NCI-H526 treated with DMSO at 0.1 percent for 48 hours (cell line): ENCODE data around the gene DISC1.
"Not testable (repeated sequence)": the region's sequence is repeated elsewhere in the genome, so short reads cannot be mapped to it uniquely, and the experiment has no call there.

Source experiments
- DNase-seq: peaks from one replicate; lab custom pipeline; 2025; lab: John Stamatoyannopoulos, UW

DISC1 gene

DNA sequence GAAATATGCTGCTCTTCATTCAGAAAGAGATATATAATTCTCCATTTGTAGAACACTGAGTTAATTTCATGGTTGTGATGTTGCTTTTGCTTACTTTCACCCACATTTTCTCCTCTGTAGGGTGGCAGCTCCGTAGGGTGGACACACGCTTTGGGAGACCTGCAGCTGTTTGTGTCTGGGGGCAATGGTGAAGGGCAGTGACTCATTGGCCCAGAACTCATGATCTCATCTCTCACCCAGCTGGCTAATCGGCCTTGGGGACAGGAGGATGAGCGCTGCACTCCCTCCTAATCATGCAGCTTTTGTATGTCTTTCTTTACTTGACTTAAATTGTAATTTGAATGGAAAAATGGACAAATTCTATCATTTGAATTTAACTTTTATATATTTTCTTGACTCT, 9.6 kb downstream of the DISC1 start:
- DNase-seq = no peak

DNA sequence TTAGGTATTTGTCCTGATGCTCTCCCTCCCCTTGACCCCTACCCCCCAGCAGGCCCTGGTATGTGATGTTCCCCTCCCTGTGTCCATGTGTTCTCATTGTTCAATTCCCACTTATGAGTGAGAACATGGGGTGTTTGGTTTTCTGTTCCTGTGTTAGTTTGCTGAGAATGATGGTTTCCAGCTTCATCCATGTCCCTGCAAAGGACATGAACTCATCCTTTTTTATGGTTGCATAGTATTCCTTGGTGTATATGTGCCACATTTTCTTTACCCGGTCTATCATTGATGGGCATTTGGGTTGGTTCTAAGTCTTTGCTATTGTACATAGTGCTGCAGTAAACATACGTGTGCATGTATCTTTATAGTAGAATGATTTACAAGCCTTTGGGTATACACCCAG, 10.3 kb downstream of the DISC1 start:
- DNase-seq = not testable (repeated sequence)

DNA sequence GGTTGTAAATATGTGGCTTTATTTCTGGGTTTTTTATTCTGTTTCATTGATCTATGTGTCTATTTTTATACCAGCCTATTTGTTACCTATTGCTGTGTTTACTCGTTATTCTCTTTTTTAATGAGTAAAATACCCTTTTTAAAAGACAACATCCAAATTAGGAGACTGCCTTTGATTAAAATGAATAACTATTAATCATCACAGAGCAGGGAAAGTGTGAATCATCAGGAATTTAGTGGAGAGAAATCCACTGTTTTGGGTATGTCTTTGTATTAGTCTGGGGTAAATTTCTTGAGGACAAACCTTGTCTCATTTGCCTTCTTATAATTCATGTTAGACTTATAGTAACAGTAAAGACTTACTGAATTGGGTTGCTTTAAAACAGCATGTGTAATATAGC, 12.1 kb downstream of the DISC1 start:
- no peak for DNase-seq

DNA sequence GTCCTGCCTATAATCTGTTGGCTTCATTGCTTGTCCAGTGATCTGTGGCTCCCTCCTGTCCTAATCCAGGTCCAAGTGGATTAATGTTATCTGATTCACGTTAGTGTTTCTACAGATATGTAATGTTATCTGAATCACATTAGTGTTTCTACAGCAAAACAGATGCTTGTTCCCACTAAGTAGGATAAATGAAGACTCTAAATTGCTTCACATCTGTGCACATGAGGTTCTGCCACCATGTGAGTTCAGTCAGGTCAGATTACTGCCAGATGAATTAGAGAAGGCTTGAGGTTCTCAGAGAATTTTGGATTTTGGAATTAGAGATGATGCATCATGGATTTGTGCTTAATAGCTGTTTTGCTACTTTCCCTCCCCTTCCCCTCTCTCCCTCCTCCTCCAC, 13.2 kb downstream of the DISC1 start:
- no peak for DNase-seq

DNA sequence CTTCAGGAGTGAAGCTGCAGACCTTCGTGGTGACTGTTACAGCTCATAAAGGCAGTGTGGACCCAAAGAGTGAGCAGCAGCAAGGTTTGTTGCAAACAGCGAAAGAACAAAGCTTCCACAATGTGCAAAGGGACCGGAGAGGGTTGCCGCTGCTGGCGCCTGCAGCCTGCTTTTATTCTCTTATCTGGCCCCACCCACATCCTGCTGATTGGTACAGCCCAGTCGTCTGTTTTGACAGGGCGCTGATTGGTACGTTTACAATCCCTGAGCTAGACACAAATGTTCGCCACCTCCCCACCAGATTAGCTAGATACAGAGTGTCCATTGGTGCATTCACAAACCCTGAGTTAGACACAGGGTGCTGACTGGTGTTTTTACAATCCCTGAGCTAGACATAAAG, 14.9 kb downstream of the DISC1 start:
- DNase-seq = not testable (repeated sequence)

DNA sequence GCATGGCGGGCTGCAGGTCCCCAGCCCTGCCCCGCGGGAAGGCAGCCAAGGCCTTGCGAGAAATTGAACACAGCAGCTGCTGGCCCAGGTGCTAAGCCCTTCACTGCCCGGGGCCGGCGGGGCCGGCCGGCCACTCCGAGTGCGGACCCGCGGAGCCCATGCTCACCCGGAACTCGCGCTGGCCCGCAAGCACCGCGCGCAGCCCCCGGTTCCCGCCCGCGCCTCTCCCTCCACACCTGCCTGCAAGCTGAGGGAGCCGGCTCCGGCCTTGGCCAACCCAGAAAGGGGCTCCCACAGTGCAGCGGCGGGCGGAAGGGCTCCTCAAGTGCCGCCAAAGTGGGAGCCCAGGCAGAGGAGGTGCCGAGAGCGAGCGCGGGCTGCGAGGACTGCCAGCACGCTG, 15.5 kb downstream of the DISC1 start:
- not testable (repeated sequence) for DNase-seq

DNA sequence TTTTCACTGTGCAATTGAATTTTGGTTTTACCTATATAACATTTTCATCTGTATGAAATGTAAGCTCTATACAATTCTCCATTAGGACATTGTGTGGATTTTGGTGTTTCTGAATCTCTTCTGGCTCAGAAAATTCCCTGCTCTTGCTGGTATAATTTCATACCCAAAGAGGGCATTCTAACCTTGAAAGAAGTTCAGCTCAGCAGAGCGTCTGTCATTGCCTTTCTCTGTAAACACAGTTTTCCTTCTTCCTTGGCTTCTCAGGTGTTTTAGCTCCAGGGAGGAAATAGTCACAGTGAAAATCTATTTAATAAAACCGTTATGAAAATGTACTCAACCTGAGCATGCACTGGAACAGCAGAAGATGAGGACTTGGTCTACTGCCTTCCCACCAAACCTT, 16.0 kb downstream of the DISC1 start:
- no peak for DNase-seq

DNA sequence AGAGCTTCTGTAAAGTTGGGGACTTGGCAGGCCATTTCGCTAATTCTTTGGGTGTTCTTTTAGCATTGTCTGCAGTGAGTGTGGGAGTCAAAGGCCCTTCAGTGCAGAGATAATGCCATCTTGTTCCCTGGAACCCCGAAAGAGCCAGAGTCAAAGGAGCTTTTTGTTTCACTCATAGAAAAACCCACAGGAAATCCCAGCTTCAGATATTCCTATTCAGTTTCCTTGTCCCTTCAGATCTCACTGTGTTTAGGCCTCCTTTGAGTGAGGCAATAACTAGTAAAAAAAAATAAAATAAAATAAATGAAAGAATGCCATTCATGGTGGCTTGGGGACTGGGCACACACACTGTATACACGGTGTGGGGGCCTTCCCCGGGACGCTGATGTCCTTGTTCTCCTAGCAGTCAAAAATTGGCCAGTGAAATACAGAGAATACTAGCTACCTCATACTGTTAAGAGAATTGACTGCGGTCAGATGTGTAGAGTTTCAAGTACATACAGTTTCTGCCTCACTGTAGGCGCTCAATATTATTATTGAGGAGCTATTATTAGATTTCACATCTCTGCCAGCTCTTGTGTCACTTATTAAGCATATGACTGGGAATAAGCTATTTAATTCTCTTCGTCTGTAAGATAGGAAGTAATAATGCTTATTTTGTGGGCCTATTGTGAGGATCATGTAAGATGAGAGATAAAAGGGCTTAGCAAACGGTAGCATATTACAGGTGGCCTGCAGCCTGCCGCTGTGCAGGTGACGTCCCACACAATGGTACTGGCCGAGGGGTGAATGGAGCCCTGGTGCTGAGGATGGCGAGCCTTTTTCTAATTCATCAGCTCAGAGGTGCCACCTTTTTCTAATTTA, 16.7 kb downstream of the DISC1 start:
- no peak for DNase-seq

DNA sequence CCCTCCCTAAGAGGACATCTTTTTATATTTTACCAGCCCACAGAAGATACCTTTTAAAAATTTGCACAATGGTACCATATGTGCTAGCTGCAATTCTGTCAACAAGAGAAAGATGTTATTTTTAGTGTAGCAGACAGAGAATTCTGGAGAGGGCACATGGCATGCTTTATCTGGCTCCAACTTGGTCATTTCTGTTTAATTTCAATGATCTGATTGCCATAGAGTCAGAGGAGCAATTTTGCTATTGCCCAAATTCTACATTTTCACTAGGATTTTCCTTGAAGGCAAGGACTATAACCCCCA, 17.3 kb downstream of the DISC1 start:
- no peak for DNase-seq

DNA sequence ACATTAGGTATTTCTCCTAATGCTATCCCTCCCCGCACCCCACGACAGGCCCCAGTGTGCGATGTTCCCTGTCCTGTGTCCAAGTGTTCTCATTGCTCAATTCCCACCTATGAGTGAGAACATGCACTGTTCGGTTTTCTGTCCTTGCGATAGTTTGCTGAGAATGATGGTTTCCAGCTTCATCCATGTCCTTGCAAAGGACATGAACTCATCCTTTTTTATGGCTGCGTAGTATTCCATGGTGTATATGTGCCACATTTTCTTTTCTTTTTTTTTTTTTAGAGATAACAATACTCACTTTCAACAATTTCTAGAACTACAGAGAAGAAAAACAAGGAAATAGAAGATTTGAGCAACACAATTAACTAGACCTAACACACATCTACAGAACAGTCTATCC, 19.0 kb downstream of the DISC1 start:
- DNase-seq = not testable (repeated sequence)

DNA sequence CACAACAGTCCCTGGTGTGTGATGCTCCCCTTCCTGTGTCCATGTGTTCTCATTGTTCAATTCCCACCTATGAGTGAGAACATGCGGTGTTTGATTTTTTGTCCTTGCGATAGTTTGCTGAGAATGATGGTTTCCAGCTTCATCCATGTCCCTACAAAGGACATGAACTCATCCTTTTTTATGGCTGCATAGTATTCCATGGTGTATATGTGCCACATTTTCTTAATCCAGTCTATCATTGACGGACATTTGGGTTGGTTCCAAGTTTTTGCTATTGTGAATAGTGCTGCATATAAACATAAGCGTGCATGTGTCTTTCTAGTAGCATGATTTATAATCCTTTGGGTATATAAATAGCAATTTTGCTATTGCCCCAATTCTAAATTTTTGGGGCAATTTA, 19.6 kb downstream of the DISC1 start:
- not testable (repeated sequence) for DNase-seq

DNA sequence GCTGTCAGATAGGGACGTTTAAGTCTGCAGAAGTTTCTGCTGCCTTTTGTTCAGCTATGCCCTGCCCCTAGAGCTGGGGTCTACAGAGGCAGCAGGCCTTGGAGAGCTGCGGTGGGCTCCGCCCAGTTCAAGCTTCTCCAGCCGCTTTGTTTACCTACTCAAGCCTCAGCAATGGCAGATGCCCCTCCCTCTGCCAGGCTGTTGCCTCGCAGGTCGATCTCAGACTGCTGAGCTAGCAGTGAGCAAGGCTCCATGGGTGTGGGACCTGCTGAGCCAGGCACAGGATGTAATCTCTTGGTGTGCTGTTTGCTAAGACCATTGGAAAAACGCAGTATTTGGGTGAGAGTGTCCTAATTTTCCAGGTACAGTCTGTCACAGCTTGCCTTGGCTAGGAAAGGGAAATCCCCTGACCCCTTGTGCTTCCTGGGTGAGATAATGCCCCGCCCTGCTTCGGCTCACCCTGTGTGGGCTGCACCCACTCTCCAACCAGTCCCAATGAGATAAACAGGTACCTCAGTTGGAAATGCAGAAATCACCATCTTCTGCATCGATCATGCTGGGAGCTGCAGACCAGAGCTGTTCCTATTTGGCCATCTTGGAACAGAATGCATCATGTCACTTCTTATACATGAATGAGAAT, 25.2 kb downstream of the DISC1 start:
- DNase-seq = not testable (repeated sequence)

DNA sequence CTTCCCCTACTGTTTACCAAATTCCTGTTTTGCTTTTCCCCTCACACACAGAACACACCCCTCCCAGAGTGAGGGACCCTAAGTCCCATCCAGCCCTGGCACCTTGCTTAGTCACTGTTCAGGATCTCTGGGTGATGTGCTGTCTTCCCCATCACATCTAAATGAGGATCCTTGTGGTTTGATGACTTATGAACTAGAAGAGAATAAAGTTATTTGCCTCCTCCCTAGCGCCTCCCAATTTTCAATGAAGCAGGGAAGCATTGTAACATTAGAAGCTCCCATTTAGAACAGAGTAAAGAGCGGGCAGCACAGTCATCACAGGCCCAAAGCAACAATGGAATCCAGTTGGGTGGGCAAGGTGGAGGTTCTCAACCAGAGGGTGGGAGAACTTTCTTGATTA, 27.0 kb downstream of the DISC1 start:
- DNase-seq = no peak

DNA sequence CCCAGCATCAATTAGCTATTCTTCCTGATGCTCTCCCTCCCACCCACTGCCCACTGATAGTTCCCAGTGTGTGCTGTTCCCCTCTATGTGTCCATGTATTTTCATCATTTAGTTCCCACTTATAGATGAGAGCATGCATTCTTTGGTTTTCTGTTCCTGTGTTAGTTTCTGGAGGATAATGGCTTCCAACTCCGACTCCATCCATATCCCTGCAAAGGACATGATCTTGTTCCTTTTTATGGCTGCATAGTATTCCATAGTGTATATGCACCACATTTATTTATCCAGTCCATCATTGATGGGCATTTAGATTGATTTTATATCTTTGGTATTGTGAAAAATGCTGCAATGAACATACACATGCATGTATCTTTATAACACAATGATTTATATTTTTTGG, 30.2 kb downstream of the DISC1 start:
- DNase-seq = no peak

DNA sequence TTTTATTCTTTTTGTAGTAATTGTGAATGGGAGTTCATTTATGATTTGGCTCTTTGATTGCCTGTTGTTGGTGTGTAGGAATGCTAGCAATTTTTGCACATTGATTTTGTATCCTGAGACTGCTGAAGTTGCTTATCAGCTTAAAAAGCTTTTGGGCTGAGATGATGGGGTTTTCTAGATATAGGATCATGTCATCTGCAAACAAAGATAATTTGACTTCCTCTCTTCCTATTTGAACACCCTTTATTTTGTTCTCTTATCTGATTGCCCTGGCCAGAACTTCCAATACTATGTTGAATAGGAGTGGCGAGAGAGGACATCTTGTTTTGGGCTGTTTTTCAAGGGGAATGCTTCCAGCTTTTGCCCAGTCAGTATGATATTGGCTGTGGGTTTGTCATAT, 31.6 kb downstream of the DISC1 start:
- DNase-seq = not testable (repeated sequence)

DNA sequence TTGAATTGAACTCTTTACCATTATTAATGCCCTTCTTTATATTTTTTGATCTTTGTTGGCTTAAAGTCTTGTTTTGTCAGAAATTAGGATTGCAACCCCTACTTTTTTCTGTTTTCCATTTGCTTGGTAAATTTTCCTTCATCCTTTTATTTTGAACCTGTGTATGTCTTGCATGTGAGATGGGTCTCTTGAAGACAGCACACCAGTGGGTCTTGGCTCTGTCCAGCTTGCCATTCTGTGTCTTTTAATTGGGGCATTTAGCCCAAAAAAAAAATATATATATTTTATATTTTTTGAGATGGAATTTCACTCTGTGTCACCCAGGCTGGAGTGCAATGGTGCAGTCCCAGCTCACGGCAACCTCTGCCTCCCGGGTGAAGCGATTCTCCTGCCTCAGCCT, 33.6 kb downstream of the DISC1 start:
- no peak for DNase-seq

DNA sequence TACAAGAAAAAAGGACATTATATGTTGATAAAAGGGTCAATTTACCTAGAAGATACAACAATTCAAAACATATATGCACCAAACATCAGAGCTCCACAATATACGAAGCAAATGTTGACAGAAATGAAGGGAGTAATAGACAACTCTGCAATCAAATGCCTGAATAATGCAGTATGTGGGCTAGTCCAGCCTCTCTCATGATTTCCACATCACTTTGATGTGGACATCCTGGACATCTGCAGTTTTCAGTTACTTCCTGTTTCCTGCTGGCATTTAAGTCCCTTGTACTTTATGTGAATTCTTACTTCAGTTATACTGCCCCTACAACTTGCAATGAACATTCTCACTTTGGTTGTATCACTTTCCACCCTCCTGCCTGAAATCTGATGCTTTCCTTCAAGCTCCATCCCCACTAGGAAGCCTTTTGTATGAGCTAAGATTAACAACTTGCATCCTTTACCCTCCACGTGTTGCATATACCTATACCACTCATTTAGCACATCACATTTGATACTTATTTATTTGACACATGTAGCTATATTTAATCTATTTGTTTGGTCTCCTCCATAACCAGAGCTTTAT, 36.7 kb downstream of the DISC1 start:
- DNase-seq = no peak

DNA sequence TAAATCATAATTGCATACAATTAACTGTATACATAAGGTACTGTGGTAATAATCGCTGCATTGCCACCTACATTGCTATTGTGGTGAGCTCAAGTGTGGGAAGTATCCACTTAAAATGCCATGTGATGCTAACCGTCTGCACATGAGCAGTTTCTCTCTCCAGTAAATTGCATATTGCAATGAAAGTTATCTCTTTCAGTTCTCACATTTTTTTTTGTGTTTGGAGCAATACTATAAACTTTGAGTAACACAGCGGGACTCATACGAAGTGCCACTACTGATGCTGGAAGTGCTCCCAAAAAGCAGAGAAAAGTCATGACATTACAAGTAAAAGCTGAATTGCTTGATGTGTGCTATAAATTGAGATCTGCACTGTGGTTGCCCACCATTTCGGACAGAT, 38.5 kb downstream of the DISC1 start:
- DNase-seq = no peak

DNA sequence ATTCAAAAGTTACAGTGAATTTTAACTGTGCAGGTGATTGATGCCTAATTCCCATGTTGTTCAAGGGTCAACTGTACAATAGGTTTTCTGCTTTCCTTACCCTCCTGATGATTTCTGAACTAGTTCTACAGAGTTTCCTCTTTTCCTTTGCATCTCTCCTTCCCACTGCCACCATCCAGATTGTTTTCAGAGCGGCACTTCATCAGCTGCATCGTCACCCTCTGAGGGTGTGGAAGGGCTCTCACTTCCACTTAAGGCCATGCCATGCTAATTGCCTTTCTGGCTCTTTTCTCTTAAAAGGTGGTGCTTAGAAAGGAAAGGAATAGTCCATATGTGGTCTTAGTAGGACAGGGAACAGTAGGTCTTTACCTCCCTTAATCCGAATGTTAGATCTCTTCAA, 39.1 kb downstream of the DISC1 start:
- DNase-seq = no peak

DNA sequence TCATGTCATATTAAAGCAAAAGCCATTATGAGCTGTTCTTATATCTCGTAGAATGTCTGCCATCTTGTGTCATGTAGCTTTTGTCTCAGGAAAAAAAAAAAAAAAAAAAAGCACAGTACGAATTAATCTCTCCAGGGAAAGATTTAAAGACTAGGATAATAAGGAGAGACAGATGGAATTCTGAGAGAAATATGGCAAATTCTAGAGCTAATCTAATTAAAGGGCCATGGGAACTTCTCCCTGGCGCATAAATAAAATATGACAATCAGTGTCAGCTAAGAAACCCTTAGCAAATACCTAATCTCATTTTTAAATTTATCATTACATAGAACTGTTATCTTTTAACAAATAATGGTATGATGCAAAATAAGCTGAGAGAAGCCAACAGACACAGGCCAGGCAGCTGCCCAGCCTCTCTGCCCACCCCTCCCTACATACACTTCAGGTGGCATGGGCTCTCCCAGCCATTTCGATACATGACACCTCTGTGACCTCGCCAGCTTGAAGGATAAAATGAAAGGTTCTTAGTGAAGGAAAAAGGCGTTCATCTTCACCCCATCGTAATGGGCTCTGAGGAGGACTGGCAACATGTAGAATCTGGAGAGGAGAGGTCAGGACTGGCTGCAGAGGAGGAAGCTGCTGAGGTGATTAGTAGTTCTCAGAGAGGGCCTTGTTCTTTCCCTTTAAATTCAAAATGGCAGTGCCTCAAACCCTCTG, 39.8 kb downstream of the DISC1 start:
- no peak for DNase-seq

DNA sequence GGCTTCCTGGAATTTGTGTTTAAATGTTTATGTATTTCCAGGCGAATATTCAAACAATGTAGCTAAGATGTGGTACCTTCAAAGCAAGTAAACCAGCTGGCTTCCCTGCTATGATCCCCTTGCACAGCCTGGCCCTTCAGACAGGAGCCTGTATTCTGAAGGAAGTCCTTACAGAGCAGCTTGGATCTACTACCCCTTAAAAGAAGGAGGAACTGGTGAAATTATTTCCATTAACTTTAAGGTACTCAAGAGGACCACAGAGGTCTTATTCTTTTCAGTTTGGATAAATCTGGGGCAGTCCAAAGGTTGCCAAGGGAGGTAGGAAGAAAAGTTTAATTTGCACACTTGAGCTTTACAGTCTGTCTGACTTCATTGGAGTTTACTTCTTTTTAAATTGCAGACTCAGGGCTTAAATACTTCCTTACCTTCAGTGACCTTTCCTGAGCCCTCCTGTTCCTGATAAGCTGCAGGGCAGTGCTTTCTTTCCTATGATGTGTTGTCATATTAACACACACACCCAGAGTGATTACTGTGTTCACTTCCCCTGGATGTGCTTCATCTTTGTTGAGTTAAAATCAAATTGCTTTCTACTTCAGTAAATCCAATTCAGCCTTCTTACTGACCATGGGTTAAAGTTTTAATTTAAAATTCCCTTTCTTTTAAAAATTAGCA, 40.5 kb downstream of the DISC1 start:
- no peak for DNase-seq

DNA sequence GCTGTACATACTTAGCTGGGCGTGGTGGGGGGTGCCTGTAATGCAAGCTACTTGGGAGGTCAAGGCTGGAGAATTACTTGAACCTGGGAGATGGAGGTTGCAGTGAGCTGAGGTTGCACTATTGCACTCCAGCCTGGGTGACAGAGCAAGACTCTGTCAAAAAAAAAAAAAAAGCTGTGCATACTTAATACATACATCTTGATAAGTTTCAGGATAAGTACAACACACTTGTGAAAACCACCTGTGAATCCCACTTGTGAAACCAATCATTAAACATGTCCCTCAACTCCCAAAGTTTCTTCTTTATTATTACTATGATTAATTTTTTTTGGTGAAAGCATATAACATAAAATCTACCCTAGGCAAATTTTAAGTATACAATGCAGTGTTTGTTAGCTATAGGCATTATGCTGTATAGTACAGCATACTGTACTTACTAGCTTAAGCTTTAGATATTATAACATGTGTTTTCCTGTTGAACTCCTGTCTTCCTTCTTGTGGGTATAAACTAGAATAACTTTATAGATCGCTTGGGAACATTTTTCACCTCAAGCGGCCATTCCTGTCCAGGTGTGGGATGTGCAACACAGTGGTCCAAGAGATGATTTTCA, 41.4 kb downstream of the DISC1 start:
- no peak for DNase-seq
